H9 (cell line): Measurements from ENCODE around the gene NKPD1. TPM values are rescaled to one million over a fixed set of nuclear protein-coding genes. Genes with fewer than 3 reads are reported as not detected.

Experiments
- DNase-seq: peaks from one replicate; pipeline ENCODE4 v3.0.0-alpha.2; 2017
- H2AFZ ChIP-seq: one replicate; pipeline ENCODE4 v1.6.1; 2013; ENCODE audit warnings: mild to moderate bottlenecking, low read length, control low read depth, moderate library complexity
- H2AK5ac ChIP-seq: 2 replicates; pipeline ENCODE4 v1.6.1; 2013; ENCODE audit warnings: low read length, control low read depth, mixed read lengths; ENCODE audit not compliant: insufficient read length
- H2BK120ac ChIP-seq: one replicate; pipeline ENCODE4 v1.6.1; 2013; ENCODE audit warnings: low read depth, mild to moderate bottlenecking, low read length, control low read depth, inconsistent platforms; ENCODE audit not compliant: poor library complexity, severe bottlenecking
- H2BK12ac ChIP-seq: 2 replicates; pipeline ENCODE4 v1.6.1; 2013; ENCODE audit warnings: low read length, control low read depth, mixed read lengths, low read depth; ENCODE audit not compliant: insufficient read length
- H2BK15ac ChIP-seq: 2 replicates; pipeline ENCODE4 v1.6.1; 2013; ENCODE audit warnings: low read depth, low read length, control low read depth
- H2BK20ac ChIP-seq: one replicate; pipeline ENCODE4 v1.6.1; 2013; ENCODE audit warnings: low read depth, mild to moderate bottlenecking, low read length, control low read depth, inconsistent platforms; ENCODE audit not compliant: poor library complexity, severe bottlenecking
- H2BK5ac ChIP-seq: 2 replicates; pipeline ENCODE4 v1.6.1; 2013; ENCODE audit warnings: low read length, control low read depth, mixed read lengths; ENCODE audit not compliant: insufficient read length
- H3K14ac ChIP-seq: 2 replicates; pipeline ENCODE4 v1.6.1; 2013; ENCODE audit warnings: low read length, control low read depth; ENCODE audit not compliant: insufficient read depth
- H3K18ac ChIP-seq: 2 replicates; pipeline ENCODE4 v1.6.1; 2013; ENCODE audit warnings: low read depth, mild to moderate bottlenecking, mixed read lengths, low read length, control low read depth; ENCODE audit not compliant: insufficient read length
- H3K23ac ChIP-seq: 2 replicates; pipeline ENCODE4 v1.6.1; 2013; ENCODE audit warnings: low read length, control low read depth, mixed read lengths, low read depth; ENCODE audit not compliant: insufficient read length
- H3K23me2 ChIP-seq: 2 replicates; pipeline ENCODE4 v1.6.1; 2013; ENCODE audit warnings: low read depth, mild to moderate bottlenecking, mixed read lengths, low read length, control low read depth; ENCODE audit not compliant: insufficient read length, poor library complexity, severe bottlenecking
- H3K27ac ChIP-seq: 2 replicates; pipeline ENCODE4 v1.5.1; 2013; ENCODE audit warnings: low read length, control low read depth, mixed read lengths, low read depth; ENCODE audit not compliant: insufficient read length
- H3K27me3 ChIP-seq: 2 replicates; pipeline ENCODE4 v1.6.1; 2013; ENCODE audit warnings: low read length, control low read depth, inconsistent platforms; ENCODE audit not compliant: insufficient read depth
- H3K4ac ChIP-seq: 2 replicates; pipeline ENCODE4 v1.6.1; 2013; ENCODE audit warnings: low read depth, mild to moderate bottlenecking, control low read depth, inconsistent platforms, low read length, moderate library complexity
- H3K4me1 ChIP-seq: 2 replicates; pipeline ENCODE4 v1.6.1; 2013; ENCODE audit warnings: low read length, control low read depth, inconsistent platforms; ENCODE audit not compliant: insufficient read depth
- H3K4me2 ChIP-seq: 2 replicates; pipeline ENCODE4 v1.6.1; 2013; ENCODE audit warnings: low read length, control low read depth, mixed read lengths; ENCODE audit not compliant: insufficient read length, insufficient read depth
- H3K56ac ChIP-seq: 2 replicates; pipeline ENCODE4 v1.6.1; 2013; ENCODE audit warnings: low read depth, mild to moderate bottlenecking, mixed read lengths, low read length, control low read depth; ENCODE audit not compliant: insufficient read length
- H3K79me1 ChIP-seq: 2 replicates; pipeline ENCODE4 v1.6.1; 2013; ENCODE audit warnings: low read depth, mild to moderate bottlenecking, moderate library complexity, low read length, control low read depth, inconsistent platforms; ENCODE audit not compliant: insufficient read depth, poor library complexity, severe bottlenecking
- H3K79me2 ChIP-seq: 2 replicates; pipeline ENCODE4 v1.6.1; 2013; ENCODE audit warnings: low read length, control low read depth, inconsistent platforms; ENCODE audit not compliant: insufficient read depth
- H3K9ac ChIP-seq: 2 replicates; pipeline ENCODE4 v1.6.1; 2013; ENCODE audit warnings: low read length, control low read depth, mixed read lengths; ENCODE audit not compliant: insufficient read length; ENCODE audit errors: extremely low read depth
- H3K9me3 ChIP-seq: one replicate; pipeline ENCODE4 v1.6.1; 2013; ENCODE audit warnings: low read depth, low read length, inconsistent platforms; ENCODE audit not compliant: control insufficient read depth
- H3T11ph ChIP-seq: one replicate; pipeline ENCODE4 v1.6.1; 2013; ENCODE audit warnings: mild to moderate bottlenecking, low read length, control low read depth, inconsistent platforms
- H4K20me1 ChIP-seq: one replicate; pipeline ENCODE4 v1.6.1; 2013; ENCODE audit not compliant: control insufficient read depth, insufficient read length, insufficient read depth
- H4K5ac ChIP-seq: 2 replicates; pipeline ENCODE4 v1.6.1; 2013; ENCODE audit warnings: low read depth, mild to moderate bottlenecking, mixed read lengths, low read length, control low read depth; ENCODE audit not compliant: insufficient read length
- H4K8ac ChIP-seq: replicated peaks from 2 replicates; pipeline ENCODE4 v1.6.1; 2013; ENCODE audit warnings: low read length, control low read depth, mixed read lengths, low read depth; ENCODE audit not compliant: insufficient read length
- H4K91ac ChIP-seq: 2 replicates; pipeline ENCODE4 v1.6.1; 2013; ENCODE audit warnings: low read depth, mild to moderate bottlenecking, moderate library complexity, mixed read lengths, low read length, control low read depth; ENCODE audit not compliant: insufficient read length
- H3K27ac Mint-ChIP-seq, 3 experiments: 2 replicates in 2 of 3; 3 replicates in 1 of 3; pipeline ENCODE4 v1.8.0; 2020 to 2021; ENCODE audit warnings: mixed read lengths in 3 of 3, mild to moderate bottlenecking in 1 of 3, moderate library complexity in 1 of 3
- H3K27me3 Mint-ChIP-seq: 2 replicates; pipeline ENCODE4 v1.8.0; 2021; ENCODE audit warnings: low read depth, mild to moderate bottlenecking, moderate library complexity, mixed read lengths
- H3K36me3 Mint-ChIP-seq, 3 experiments: 2 replicates in 2 of 3; 3 replicates in 1 of 3; pipeline ENCODE4 v1.8.0; 2020 to 2021; ENCODE audit warnings: low read depth in 3 of 3, mixed read lengths in 3 of 3; ENCODE audit not compliant: insufficient read depth in 1 of 3
- H3K4me1 Mint-ChIP-seq, 2 experiments: 2 replicates each; pipeline ENCODE4 v1.8.0; 2020; ENCODE audit warnings: mixed read lengths in 2 of 2
- H3K4me3 Mint-ChIP-seq, 2 experiments: 2 replicates in 1 of 2; 3 replicates in 1 of 2; pipeline ENCODE4 v1.8.0; 2020 to 2021; ENCODE audit warnings: mild to moderate bottlenecking in 2 of 2, mixed read lengths in 2 of 2, moderate library complexity in 1 of 2
- H3K9me3 Mint-ChIP-seq, 2 experiments: 2 replicates in 1 of 2; 3 replicates in 1 of 2; pipeline ENCODE4 v1.8.0; 2020; ENCODE audit warnings: mild to moderate bottlenecking in 2 of 2, mixed read lengths in 2 of 2, moderate library complexity in 1 of 2
- CTCF ChIP-seq: fragments of 200-600 bp; sonication (generic); conservative IDR thresholded peaks from 3 replicates; pipeline ENCODE4 v1.8.0; 2021; ENCODE audit warnings: antibody characterized with exemption, mild to moderate bottlenecking
- WGBS: extraction: QIAGEN DNeasy Blood & Tissue Kit; methylation state at CpG from one replicate; pipeline ENCODE4 v1.1.7; 2013; ENCODE audit warnings: missing lambda C conversion rate, low lambda C conversion rate, mixed read lengths; ENCODE audit not compliant: insufficient read length; ENCODE audit errors: extremely low coverage; 5-methylcytosine and 5-hydroxymethylcytosine counted together
- total RNA-seq: library from RNA; stranded (reverse); gene quantifications from 2 replicates; pipeline ENCODE4 v1.2.1, GENCODE V29; 2021

NKPD1 gene
- total RNA-seq, 1 experiment from 2014 or later = 0.17 TPM

DNA sequence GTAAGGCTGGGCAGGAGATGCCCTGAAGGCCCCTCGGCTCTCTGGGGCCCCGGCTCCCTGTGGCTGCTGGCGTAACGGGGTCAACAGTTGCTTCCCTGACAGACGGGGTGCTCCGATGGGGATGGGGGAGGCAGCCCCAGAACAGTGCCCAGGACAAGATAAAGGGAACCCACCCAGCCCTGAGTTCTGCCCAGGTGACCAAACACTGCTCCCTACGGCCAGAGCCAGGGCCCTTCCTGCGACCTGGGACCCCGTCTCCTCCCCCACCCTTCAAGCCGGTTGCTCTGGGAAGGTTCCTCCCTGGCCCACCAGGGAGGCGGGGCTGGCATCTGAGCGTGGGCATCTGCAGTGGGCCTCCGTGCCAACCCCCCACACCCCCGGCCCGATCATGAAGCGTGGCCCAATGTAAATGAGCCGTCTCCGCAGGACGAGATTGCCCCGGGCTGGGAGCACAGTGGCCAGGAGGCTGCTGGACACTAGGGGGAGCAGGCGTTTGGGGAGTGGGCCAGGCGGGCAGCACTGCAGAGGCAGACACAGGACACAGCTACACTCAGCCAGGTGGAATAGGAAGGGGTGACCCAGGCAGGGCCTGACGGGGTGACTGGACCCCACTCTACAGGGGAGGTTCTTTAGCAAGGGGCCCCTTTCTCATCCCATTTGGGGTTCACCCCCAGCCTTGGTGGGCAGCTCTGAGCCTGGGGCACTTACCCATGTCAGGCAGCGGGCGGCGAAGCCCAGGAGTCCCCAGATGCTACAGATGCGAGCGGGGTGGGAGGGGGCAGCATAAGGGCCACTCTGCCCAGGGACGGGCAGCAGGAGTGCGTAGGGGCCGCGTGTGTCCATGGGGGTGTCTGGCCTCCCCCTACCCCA, 1.2 kb upstream of the NKPD1 start:
- Histone ChIP-seq H4K8ac (no peak overlapping the region), H3K18ac (no peak overlapping the region), H3K4ac (no peak overlapping the region), H2BK15ac (no peak overlapping the region), H3K4me1 (no peaks in the 10 kb centered on the region), H3T11ph (no peak overlapping the region), H4K20me1 (no peaks in the 10 kb centered on the region), H2BK120ac (no peak overlapping the region), H3K79me1 (no peaks in the 10 kb centered on the region), H2BK5ac (no peak overlapping the region), H4K5ac (no peak overlapping the region), H3K14ac (no peak overlapping the region), H4K91ac (no peak overlapping the region), H3K9ac (no peak overlapping the region), H2BK20ac (no peak overlapping the region), H3K23ac (no peak overlapping the region), H3K4me2 (no peak overlapping the region), H3K9me3 (no peaks in the 10 kb centered on the region), H3K27me3 (no peaks in the 10 kb centered on the region), H3K56ac (no peak overlapping the region), H2BK12ac (no peak overlapping the region), H3K79me2 (no peaks in the 10 kb centered on the region), H2AK5ac (no peak overlapping the region), H3K23me2 (no peaks in the 10 kb centered on the region), H2AFZ (no peak overlapping the region), H3K27ac (no peak overlapping the region)
- Mint-ChIP-seq H3K27me3 (peaks cover 45% of the 10 kb centered on the region), H3K9me3 (no peaks in the 10 kb centered on the region), H3K27ac (no peak overlapping the region), H3K36me3 (no peaks in the 10 kb centered on the region; a peak in 1 of 7 replicates), H3K4me1 (peaks cover 3 to 33% of the 10 kb centered on the region in 2 experiments), H3K4me3 (no peak overlapping the region)
- no CpG with 5 or more reads among the region's 32 CpGs for WGBS
- TF ChIP-seq CTCF = peak; percentile 75
- peak; percentile 80 for DNase-seq
